Activated CD4-positive, CD25-positive, alpha-beta regulatory T cell treated with anti-CD3 and anti-CD28 coated beads, Interleukin-2, amount 50 U/mL, for 24 hours (primary cell): ENCODE data around the gene NAP1L4.
A peak's percentile ranks its signal among the peaks of the same experiment; 100 is the strongest.

Source experiments
- ATAC-seq, 2 donors: fragments of 150-1000 bp; cut with Tn5 transposase; one replicate each; pipeline ENCODE4 v1.10.0; 2021; ENCODE audit warnings: mild to moderate bottlenecking in 1 of 2, moderate library complexity in 1 of 2

The NAP1L4 gene

GRCh38 chr11:2992234-2992996 lies at the start of gene NAP1L4:
TSS of gene NAP1L4 (minus strand) at chr11:2992329. CDS start at chr11:2979220, 13,109 bp downstream.
- ATAC-seq: peak; percentile 77 to 81

GRCh38 chr11:3040881-3041280 lies 48.8 kb upstream of the NAP1L4 start:
- no peak for ATAC-seq

GRCh38 chr11:3037945-3038271 lies 45.8 kb upstream of the NAP1L4 start:
- no peak for ATAC-seq

- ATAC-seq: peak; percentile 51 to 70
Measured at GRCh38 chr11:3037040-3037944, 45.2 kb upstream of the NAP1L4 start.

GRCh38 chr11:3036419-3036818 lies 44.3 kb upstream of the NAP1L4 start:
- ATAC-seq: no peak

- ATAC-seq: no peak
Measured at GRCh38 chr11:3035333-3035732, 43.2 kb upstream of the NAP1L4 start.

- no peak for ATAC-seq
Measured at GRCh38 chr11:3030289-3031070, 38.4 kb upstream of the NAP1L4 start.

GRCh38 chr11:3028813-3029212 lies 36.7 kb upstream of the NAP1L4 start:
- ATAC-seq: no peak

- ATAC-seq: no peak
Measured at GRCh38 chr11:3026803-3027202, 34.7 kb upstream of the NAP1L4 start.

- ATAC-seq: no peak
Measured at GRCh38 chr11:3022982-3023381, 30.9 kb upstream of the NAP1L4 start.

GRCh38 chr11:3022300-3022967 lies 30.3 kb upstream of the NAP1L4 start:
- ATAC-seq: peak; percentile 30 to 48

GRCh38 chr11:3021125-3021524 lies 29.0 kb upstream of the NAP1L4 start:
- peak in 1 of 2 donors; percentile 51 for ATAC-seq

- no peak for ATAC-seq
Measured at GRCh38 chr11:3020011-3020410, 27.9 kb upstream of the NAP1L4 start.

- ATAC-seq: no peak
Measured at GRCh38 chr11:3018596-3018995, 26.5 kb upstream of the NAP1L4 start.

- no peak for ATAC-seq
Measured at GRCh38 chr11:3016861-3017260, 24.7 kb upstream of the NAP1L4 start.

GRCh38 chr11:3015796-3016195 lies 23.7 kb upstream of the NAP1L4 start:
- no peak for ATAC-seq

- ATAC-seq: no peak
Measured at GRCh38 chr11:3014943-3015342, 22.8 kb upstream of the NAP1L4 start.

- ATAC-seq: peak; percentile 71 to 81
Measured at GRCh38 chr11:3014057-3014938, 22.2 kb upstream of the NAP1L4 start.

- no peak for ATAC-seq
Measured at GRCh38 chr11:3011891-3012885, 20.1 kb upstream of the NAP1L4 start.
